ENCODE results near the gene LYPD6B.
"Not testable (repeated sequence)": the region's sequence is repeated elsewhere in the genome, so short reads cannot be mapped to it uniquely, and the experiment has no call there.

Gene LYPD6B

DNA sequence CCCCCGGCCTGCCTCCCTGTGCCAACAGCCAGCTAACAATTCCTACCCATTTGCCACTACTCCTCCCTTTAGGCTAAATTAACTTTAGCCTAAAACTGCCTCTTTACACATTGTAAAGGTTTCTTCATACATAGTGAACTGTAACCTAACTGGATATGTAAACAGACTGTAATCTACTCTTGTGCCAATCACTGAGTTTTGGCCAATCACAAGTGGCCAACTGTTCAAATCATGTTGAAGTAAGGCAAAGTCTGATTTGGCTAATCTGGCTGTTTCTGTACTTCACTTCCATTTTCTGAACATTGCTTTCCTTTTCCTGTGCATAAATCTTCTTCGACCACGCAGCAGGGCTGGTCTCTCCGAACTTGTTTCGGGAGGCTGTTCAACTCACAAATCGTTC lies 188.3 kb downstream of the LYPD6B start:
- Histone ChIP-seq H3K9me3 (ENCODE audit: control insufficient read depth, low read length) (no peaks in the 10 kb centered on the region), H3K27ac (ENCODE audit: low read depth, low read length, severe bottlenecking) (no peak overlapping the region), H3K36me3 (ENCODE audit: control insufficient read depth, insufficient read depth, low read length) (no peaks in the 10 kb centered on the region), H3K4me3 (ENCODE audit: extremely low read depth, insufficient read depth, low read length, poor library complexity, severe bottlenecking) (no peak overlapping the region), H3K4me1 (ENCODE audit: control insufficient read depth, insufficient read depth, low read length, poor library complexity, severe bottlenecking) (no peaks in the 10 kb centered on the region)
- 93 to 100% methylated on average over 3 of the region's 6 CpGs for WGBS, 2 experiments (ENCODE audit: insufficient coverage in 2 of 2)

DNA sequence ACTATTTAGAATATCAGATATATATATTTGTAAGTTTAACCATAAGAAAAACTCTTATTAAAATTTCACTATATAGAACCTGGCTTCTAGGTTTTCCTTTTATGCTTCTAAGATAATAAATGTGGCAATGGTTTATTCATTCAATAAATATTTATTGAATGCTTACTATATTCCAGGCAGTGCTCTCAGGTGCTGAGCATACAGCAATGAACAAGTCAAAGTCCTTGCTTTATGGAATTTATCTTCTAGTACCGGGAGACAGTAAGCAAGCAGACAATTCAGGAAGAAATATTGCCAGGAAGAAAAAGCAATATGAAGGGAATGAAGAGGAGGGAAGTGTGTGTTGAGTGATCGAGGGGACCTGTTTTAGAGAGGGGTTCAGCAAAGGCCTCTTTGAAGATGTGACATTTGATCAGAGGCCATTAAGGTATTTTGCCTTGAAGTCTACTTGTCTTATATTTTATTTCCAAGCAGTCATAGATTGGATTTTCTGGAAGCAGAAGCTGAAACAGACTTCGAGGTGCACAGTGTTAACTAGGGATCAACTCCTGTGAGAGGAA lies 197.4 kb downstream of the LYPD6B start:
- Histone ChIP-seq H3K27ac (ENCODE audit: low read depth, low read length, severe bottlenecking) (no peak overlapping the region), H3K9me3 (ENCODE audit: control insufficient read depth, low read length) (no peaks in the 10 kb centered on the region), H3K36me3 (ENCODE audit: control insufficient read depth, insufficient read depth, low read length) (no peaks in the 10 kb centered on the region), H3K4me3 (ENCODE audit: extremely low read depth, insufficient read depth, low read length, poor library complexity, severe bottlenecking) (no peak overlapping the region), H3K4me1 (ENCODE audit: control insufficient read depth, insufficient read depth, low read length, poor library complexity, severe bottlenecking) (no peaks in the 10 kb centered on the region)
- 78 to 89% methylated on average over 2 of the region's 3 CpGs for WGBS, 2 experiments (ENCODE audit: insufficient coverage in 2 of 2)

- WGBS, 2 experiments (ENCODE audit: insufficient coverage in 2 of 2), result 100% methylated on average over 1 of the region's 2 CpGs
- no peaks in the 10 kb centered on the region for H3K36me3 ChIP-seq (ENCODE audit: control insufficient read depth, insufficient read depth, low read length)
- H3K4me1 ChIP-seq (ENCODE audit: control insufficient read depth, insufficient read depth, low read length, poor library complexity, severe bottlenecking), result no peaks in the 10 kb centered on the region
- H3K4me3 ChIP-seq (ENCODE audit: extremely low read depth, insufficient read depth, low read length, poor library complexity, severe bottlenecking), result no peak overlapping the region
- H3K27ac ChIP-seq (ENCODE audit: low read depth, low read length, severe bottlenecking), result no peak overlapping the region
- H3K9me3 ChIP-seq (ENCODE audit: control insufficient read depth, low read length), result no peaks in the 10 kb centered on the region
Measured at GRCh38 chr2:149236410-149236809, 197.9 kb downstream of the LYPD6B start.

GRCh38 chr2:149246186-149246585 lies 207.7 kb downstream of the LYPD6B start:
- Histone ChIP-seq H3K4me3 (ENCODE audit: extremely low read depth, insufficient read depth, low read length, poor library complexity, severe bottlenecking) (no peak overlapping the region), H3K27ac (ENCODE audit: low read depth, low read length, severe bottlenecking) (no peak overlapping the region), H3K36me3 (ENCODE audit: control insufficient read depth, insufficient read depth, low read length) (no peaks in the 10 kb centered on the region), H3K4me1 (ENCODE audit: control insufficient read depth, insufficient read depth, low read length, poor library complexity, severe bottlenecking) (no peaks in the 10 kb centered on the region), H3K9me3 (ENCODE audit: control insufficient read depth, low read length) (no peaks in the 10 kb centered on the region)
- 100% methylated on average over 1 of the region's 3 CpGs for WGBS, 2 experiments (ENCODE audit: insufficient coverage in 2 of 2)

DNA sequence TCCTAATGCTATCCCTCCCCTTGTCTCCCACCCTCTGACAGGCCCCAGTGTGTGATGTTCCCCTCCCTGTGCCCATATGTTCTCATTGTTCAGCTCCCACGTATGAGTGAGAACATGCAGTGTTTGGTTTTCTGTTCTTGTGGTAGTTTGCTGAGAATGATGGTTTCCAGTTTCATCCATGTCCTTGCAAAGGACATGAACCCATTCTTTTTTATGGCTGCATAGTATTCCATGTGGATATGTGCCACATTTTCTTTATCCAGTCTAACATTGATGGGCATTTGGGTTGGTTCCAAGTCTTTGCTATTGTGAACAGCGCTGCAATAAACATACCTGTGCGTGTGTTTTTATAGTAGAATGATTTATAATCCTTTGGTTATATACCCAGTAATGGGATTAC lies 212.9 kb downstream of the LYPD6B start:
- not testable (repeated sequence) for H3K9me3 ChIP-seq (ENCODE audit: control insufficient read depth, low read length); H3K27ac ChIP-seq (ENCODE audit: low read depth, low read length, severe bottlenecking); H3K4me3 ChIP-seq (ENCODE audit: extremely low read depth, insufficient read depth, low read length, poor library complexity, severe bottlenecking); H3K36me3 ChIP-seq (ENCODE audit: control insufficient read depth, insufficient read depth, low read length); H3K4me1 ChIP-seq (ENCODE audit: control insufficient read depth, insufficient read depth, low read length, poor library complexity, severe bottlenecking)
- WGBS, 2 experiments (ENCODE audit: insufficient coverage in 2 of 2), result no CpG with 5 or more reads among the region's 3 CpGs

DNA sequence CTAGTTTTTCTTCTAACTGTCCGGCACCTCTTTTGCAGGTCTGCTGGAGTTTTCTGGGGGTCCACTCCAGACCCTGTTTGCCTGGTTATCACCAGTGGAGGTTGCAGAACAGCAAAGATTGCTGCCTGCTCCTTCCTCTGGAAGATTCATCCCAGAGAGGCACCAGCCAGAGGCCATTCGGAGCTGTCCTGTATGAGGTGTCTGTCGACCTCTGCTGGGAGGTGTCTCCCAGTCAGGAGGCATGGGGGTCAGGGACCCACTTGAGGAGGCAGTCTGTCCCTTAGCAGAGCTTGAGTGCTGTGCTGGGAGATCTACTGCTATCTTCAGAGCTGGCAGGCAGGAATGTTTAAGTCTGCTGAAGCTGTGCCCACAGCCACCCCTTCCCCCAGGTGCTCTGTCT lies 218.4 kb downstream of the LYPD6B start:
- H3K36me3 ChIP-seq (ENCODE audit: control insufficient read depth, insufficient read depth, low read length); H3K4me1 ChIP-seq (ENCODE audit: control insufficient read depth, insufficient read depth, low read length, poor library complexity, severe bottlenecking); H3K27ac ChIP-seq (ENCODE audit: low read depth, low read length, severe bottlenecking); H3K9me3 ChIP-seq (ENCODE audit: control insufficient read depth, low read length); H3K4me3 ChIP-seq (ENCODE audit: extremely low read depth, insufficient read depth, low read length, poor library complexity, severe bottlenecking): not testable (repeated sequence)
- WGBS, 2 experiments (ENCODE audit: insufficient coverage in 2 of 2), result 64 to 76% methylated on average over 2 to 3 of the region's 3 CpGs

DNA sequence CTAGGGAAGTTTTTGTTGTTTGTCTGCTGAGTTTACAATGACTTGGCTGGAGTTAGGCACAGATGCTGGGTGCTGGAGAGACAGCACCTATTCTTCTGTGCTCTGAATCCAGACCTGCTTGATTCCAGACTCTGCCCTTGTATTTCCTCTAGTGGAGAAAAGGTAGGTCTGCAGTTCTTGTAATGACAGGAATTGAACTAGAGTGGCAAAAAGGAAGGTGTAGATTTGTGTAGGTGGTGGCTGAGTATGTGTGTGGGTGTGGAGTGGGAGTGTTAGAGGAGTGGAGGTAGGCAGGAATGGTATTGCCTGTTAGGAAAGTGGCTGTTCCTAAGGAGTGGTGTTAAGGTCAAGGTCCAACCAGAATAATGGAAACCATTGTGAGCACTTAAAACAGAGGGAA lies 220.0 kb downstream of the LYPD6B start:
- H3K36me3 ChIP-seq (ENCODE audit: control insufficient read depth, insufficient read depth, low read length), result no peaks in the 10 kb centered on the region
- H3K9me3 ChIP-seq (ENCODE audit: control insufficient read depth, low read length), result no peaks in the 10 kb centered on the region
- no peak overlapping the region for H3K27ac ChIP-seq (ENCODE audit: low read depth, low read length, severe bottlenecking)
- no peak overlapping the region for H3K4me3 ChIP-seq (ENCODE audit: extremely low read depth, insufficient read depth, low read length, poor library complexity, severe bottlenecking)
- no peaks in the 10 kb centered on the region for H3K4me1 ChIP-seq (ENCODE audit: control insufficient read depth, insufficient read depth, low read length, poor library complexity, severe bottlenecking)

DNA sequence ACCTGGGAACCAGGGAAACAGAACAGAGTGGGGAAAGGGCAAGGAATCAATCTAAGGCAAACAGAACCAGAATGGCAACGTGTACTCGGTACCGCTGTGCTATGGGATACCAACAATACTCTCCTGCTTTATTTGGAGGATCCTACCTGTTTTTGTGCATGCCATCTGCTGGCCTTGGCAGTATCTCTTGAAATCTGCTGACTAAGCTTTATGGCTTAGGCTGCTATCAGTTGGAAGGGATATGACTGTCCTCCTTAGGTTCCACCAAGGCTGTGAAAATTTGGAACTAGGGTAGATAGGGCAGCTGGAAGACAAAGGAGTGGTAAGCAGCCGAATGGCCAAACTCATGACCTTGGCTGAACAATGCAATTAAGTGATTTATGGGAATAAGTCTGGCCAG lies 220.6 kb downstream of the LYPD6B start:
- Histone ChIP-seq H3K4me1 (ENCODE audit: control insufficient read depth, insufficient read depth, low read length, poor library complexity, severe bottlenecking) (no peaks in the 10 kb centered on the region), H3K4me3 (ENCODE audit: extremely low read depth, insufficient read depth, low read length, poor library complexity, severe bottlenecking) (no peak overlapping the region), H3K36me3 (ENCODE audit: control insufficient read depth, insufficient read depth, low read length) (no peaks in the 10 kb centered on the region), H3K9me3 (ENCODE audit: control insufficient read depth, low read length) (no peaks in the 10 kb centered on the region), H3K27ac (ENCODE audit: low read depth, low read length, severe bottlenecking) (no peak overlapping the region)
- WGBS, 2 experiments (ENCODE audit: insufficient coverage in 2 of 2), result 95 to 100% methylated on average over 4 of the region's 4 CpGs

DNA sequence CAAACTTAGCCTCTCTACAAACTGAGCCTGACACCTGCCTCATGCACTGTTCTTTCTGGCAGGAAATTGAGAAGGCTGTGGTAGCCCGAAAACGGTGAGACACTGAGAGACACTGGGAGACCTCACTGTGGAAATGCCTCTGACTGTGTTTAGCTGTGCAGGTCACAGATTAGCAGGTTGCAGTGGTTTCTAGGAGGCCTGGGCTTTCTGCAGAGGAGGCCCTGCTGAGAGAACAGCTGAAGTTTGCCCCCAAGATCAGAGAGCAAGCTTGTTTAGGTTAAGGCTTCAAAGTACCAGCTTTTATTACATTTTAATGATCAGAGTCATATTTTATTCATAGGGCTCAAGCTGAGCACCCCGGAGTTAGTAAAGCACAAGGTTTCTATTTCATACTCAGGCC lies 223.2 kb downstream of the LYPD6B start:
- H3K4me3 ChIP-seq (ENCODE audit: extremely low read depth, insufficient read depth, low read length, poor library complexity, severe bottlenecking), result no peak overlapping the region
- H3K36me3 ChIP-seq (ENCODE audit: control insufficient read depth, insufficient read depth, low read length), result no peaks in the 10 kb centered on the region
- H3K4me1 ChIP-seq (ENCODE audit: control insufficient read depth, insufficient read depth, low read length, poor library complexity, severe bottlenecking), result no peaks in the 10 kb centered on the region
- 79 to 81% methylated on average over 2 to 3 of the region's 3 CpGs for WGBS, 2 experiments (ENCODE audit: insufficient coverage in 2 of 2)
- no peak overlapping the region for H3K27ac ChIP-seq (ENCODE audit: low read depth, low read length, severe bottlenecking)
- H3K9me3 ChIP-seq (ENCODE audit: control insufficient read depth, low read length), result no peaks in the 10 kb centered on the region
